Esophagus muscularis mucosa (tissue), 4 donors: ENCODE measurements around the gene ATP10B. TPM values are rescaled to one million over a fixed set of nuclear protein-coding genes. Genes with fewer than 3 reads are reported as not detected.

Experiments used
- DNase-seq: peaks from one replicate; pipeline ENCODE4 v3.0.0-alpha.2; 2017; ENCODE audit errors: extremely low spot score
- H3K27ac ChIP-seq, 4 donors: fragments of 200-600 bp; sonication (generic); replicated peaks in 1 of 4; 1 replicate in 3 of 4; 2 replicates in 1 of 4; pipeline ENCODE4 v1.5.1; 2016 to 2019; ENCODE audit warnings: mild to moderate bottlenecking in 1 of 4
- H3K27me3 ChIP-seq, 4 donors: fragments of 200-600 bp; sonication (generic); one replicate each; pipeline versions ENCODE4 v1.5.1 to v1.6.0; 2016 to 2019
- H3K36me3 ChIP-seq, 4 donors: fragments of 200-600 bp; sonication (generic); one replicate each; pipeline ENCODE4 v1.5.1; 2016 to 2019
- H3K4me1 ChIP-seq, 4 donors: fragments of 200-600 bp; sonication (generic); one replicate each; pipeline ENCODE4 v1.5.1; 2016 to 2019
- H3K4me3 ChIP-seq, 4 donors: fragments of 200-600 bp; sonication (generic); 1 replicate in 2 of 4; 2 replicates in 2 of 4; pipeline ENCODE4 v1.5.1; 2016 to 2019; ENCODE audit warnings: mild to moderate bottlenecking in 4 of 4, moderate library complexity in 1 of 4
- H3K9me3 ChIP-seq, 4 donors: fragments of 200-600 bp; sonication (generic); 1 replicate in 3 of 4; 2 replicates in 1 of 4; pipeline ENCODE4 v1.5.1; 2016 to 2019
- CTCF ChIP-seq, 3 experiments: fragments of 200-600 bp in 2 of 3; fragments of 450-650 bp in 1 of 3; sonication (generic) in 2 of 3; IDR thresholded peaks; one replicate each; pipeline ENCODE4 v1.5.1; 2017 to 2019; ENCODE audit warnings: antibody characterized with exemption in 3 of 3, mild to moderate bottlenecking in 2 of 3, moderate library complexity in 1 of 3
- EP300 ChIP-seq: sonication (generic); formaldehyde crosslinking; IDR thresholded peaks from one replicate; pipeline ENCODE4 v1.6.1; 2017; ENCODE audit warnings: antibody characterized with exemption
- POLR2A ChIP-seq: fragments of 450-650 bp; IDR thresholded peaks from one replicate; pipeline ENCODE4 v1.6.1; 2017; ENCODE audit warnings: antibody characterized with exemption, moderate library complexity, mild to moderate bottlenecking, low read depth
- POLR2AphosphoS5 ChIP-seq, 2 donors: sonication (generic); formaldehyde crosslinking; IDR thresholded peaks; one replicate each; pipeline ENCODE4 v1.6.1; 2017; ENCODE audit warnings: antibody characterized with exemption in 2 of 2
- WGBS: methylation state at CpG from one replicate; pipeline ENCODE4 v1.1.5; 2018; 5-methylcytosine and 5-hydroxymethylcytosine counted together
- intact Hi-C: fragments of 100-400 bp; cut with DNase I; formaldehyde crosslinking; loops from one replicate; pipeline ENCODE4 v1.15.1; 2023
- total RNA-seq, 4 donors: library from RNA; depleted of rRNA; stranded (reverse); fragments of >200 nt; gene quantifications; one replicate each; pipeline versions ENCODE4 v1.1.0 to v1.2.1, GENCODE V29; 2016

The ATP10B gene
- total RNA-seq, 4 donors from 2014 or later = 0.42 to 1.1 (median 0.79) TPM

- Histone ChIP-seq H3K4me1 (peaks cover 0 to under 1% (median 0%) of the 10 kb centered on the region in 4 donors), H3K36me3 (no peaks in the 10 kb centered on the region), H3K27ac (no peak overlapping the region), H3K9me3 (no peaks in the 10 kb centered on the region), H3K4me3 (no peak overlapping the region), H3K27me3 (peaks cover 0 to 21% (median 0%) of the 10 kb centered on the region in 4 donors)
- TF ChIP-seq CTCF (IDR thresholded peaks at IDR 0.05) (no peak), POLR2AphosphoS5 (IDR thresholded peaks at IDR 0.05) (no peak), EP300 (no peak), POLR2A (no peak)
- DNase-seq = no peak
- intact Hi-C loops = no loop called here
- WGBS = 85% methylated on average over 2 of the region's 2 CpGs
Observed at GRCh38 chr5:160514191-160514590, 337.8 kb downstream of the ATP10B start.

- H3K27me3 ChIP-seq = peaks cover 0 to 21% (median 0%) of the 10 kb centered on the region in 4 donors
- H3K27ac ChIP-seq = no peak overlapping the region
- no peak for DNase-seq
- H3K4me1 ChIP-seq = peaks cover 0 to 8% (median under 1%) of the 10 kb centered on the region in 4 donors
- intact Hi-C loops = no loop called here
- no peaks in the 10 kb centered on the region for H3K36me3 ChIP-seq
- H3K4me3 ChIP-seq = no peak overlapping the region
- H3K9me3 ChIP-seq = no peaks in the 10 kb centered on the region
- TF ChIP-seq CTCF (IDR thresholded peaks at IDR 0.05) (no peak), EP300 (no peak)
Observed at GRCh38 chr5:160513485-160513884, 338.5 kb downstream of the ATP10B start.
